Measurements from ENCODE around the gene ECHS1. TPM values are rescaled to one million over a fixed set of nuclear protein-coding genes. Genes with fewer than 3 reads are reported as not detected.

The ECHS1 gene
- polyA plus RNA-seq, 2 of the 4 experiments (the other 2 are of a cell fraction): 66.7 to 133 TPM

DNA sequence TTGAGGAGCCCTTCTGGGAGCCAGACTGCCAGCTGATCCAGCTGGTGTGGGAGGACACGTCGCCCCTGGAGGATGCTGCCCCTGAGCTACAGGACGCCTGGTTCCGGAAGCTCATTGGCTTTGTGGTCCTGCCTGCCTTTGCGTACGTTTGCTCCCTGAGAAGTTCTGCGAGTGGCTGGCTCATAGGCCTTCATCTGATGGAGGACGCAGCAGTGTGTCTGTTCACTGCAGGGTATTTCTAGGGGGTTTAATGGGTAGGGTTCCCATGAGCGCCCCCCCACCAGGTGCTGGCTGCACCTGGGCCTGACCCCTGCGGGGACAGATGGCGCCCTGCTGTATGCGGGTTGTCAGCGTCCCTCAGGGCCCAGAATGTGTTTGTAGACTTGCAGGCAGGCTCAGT is 10.9 kb upstream of the ECHS1 start:
- H3K4me3 ChIP-seq: no peak overlapping the region
- no peaks in the 10 kb centered on the region for H3K4me1 ChIP-seq
- FAIRE-seq: no peak
- H3K27ac ChIP-seq: no peak overlapping the region
- no peak for DNase-seq (ENCODE audit: low read depth in 1 of 2, low spot score in 1 of 2)
- TF ChIP-seq SREBF2 (IDR thresholded peaks at IDR 0.05) (no peak), BHLHE40 (IDR thresholded peaks at IDR 0.05; ENCODE audit: low read depth, low read length) (no peak), MAFK (IDR thresholded peaks at IDR 0.05; ENCODE audit: partially characterized antibody) (no peak), POLR2AphosphoS2 (conservative IDR thresholded peaks at IDR 0.05; ENCODE audit: low read length) (no peak), MYC (IDR thresholded peaks at IDR 0.05; ENCODE audit: borderline replicate concordance, low read length) (no peak), CBX2 (IDR thresholded peaks at IDR 0.05; ENCODE audit: borderline replicate concordance, low read depth) (no peak), RCOR1 (IDR thresholded peaks at IDR 0.05; ENCODE audit: low read depth, low read length) (no peak), JUNB (IDR thresholded peaks at IDR 0.05) (no peak)
- TF ChIP-seq, protein P1, sequence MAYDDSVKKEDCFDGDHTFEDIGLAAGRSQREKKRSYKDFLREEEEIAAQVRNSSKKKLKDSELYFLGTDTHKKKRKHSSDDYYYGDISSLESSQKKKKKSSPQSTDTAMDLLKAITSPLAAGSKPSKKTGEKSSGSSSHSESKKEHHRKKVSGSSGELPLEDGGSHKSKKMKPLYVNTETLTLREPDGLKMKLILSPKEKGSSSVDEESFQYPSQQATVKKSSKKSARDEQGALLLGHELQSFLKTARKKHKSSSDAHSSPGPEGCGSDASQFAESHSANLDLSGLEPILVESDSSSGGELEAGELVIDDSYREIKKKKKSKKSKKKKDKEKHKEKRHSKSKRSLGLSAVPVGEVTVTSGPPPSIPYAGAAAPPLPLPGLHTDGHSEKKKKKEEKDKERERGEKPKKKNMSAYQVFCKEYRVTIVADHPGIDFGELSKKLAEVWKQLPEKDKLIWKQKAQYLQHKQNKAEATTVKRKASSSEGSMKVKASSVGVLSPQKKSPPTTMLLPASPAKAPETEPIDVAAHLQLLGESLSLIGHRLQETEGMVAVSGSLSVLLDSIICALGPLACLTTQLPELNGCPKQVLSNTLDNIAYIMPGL (CRISPR knock-in tag; IDR thresholded peaks at IDR 0.05; ENCODE audit: borderline replicate concordance): no peak
- TF ChIP-seq, protein P2, sequence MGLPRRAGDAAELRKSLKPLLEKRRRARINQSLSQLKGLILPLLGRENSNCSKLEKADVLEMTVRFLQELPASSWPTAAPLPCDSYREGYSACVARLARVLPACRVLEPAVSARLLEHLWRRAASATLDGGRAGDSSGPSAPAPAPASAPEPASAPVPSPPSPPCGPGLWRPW (IDR thresholded peaks at IDR 0.05): no peak
- TF ChIP-seq, protein P3, sequence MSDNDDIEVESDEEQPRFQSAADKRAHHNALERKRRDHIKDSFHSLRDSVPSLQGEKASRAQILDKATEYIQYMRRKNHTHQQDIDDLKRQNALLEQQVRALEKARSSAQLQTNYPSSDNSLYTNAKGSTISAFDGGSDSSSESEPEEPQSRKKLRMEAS (IDR thresholded peaks at IDR 0.05): no peak
- 87% methylated on average over 9 of the region's 13 CpGs for WGBS (ENCODE audit: missing lambda C conversion rate)
- no peak for ATAC-seq
- H3K9me3 ChIP-seq: no peaks in the 10 kb centered on the region
- no peak overlapping the region for H3K4me2 ChIP-seq
- ChIA-PET CTCF (interaction anchor here (0.9 to 1.2 kb wide), 2 partner anchors 54 to 55 kb away, joined by 4 to 5 read pairs; no protein-coding TSS in a partner anchor), POLR2A (no interaction called here)

DNA sequence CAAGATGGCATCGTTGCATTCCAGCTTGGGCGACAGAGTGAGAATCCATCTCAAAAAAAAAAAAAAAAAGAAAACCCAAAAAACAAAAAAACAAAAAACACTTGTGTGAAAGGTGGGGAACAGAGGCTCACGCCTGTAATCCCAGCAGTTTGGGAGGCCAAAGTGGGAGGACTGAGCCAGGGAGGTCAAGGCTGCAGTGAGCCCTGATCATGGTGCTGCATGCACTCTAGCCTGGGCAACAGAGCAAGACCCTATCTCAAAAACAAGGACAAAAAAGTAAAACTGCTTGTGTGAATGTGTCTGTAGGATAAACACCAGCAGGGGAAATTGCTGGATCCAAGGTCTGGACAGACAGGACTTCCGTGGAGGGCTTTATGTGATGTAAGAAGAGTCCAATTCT is 10.4 kb upstream of the ECHS1 start:
- TF ChIP-seq, protein P3 (IDR thresholded peaks at IDR 0.05): no peak
- TF ChIP-seq, protein P2 (IDR thresholded peaks at IDR 0.05): no peak
- TF ChIP-seq ZFP36 (IDR thresholded peaks at IDR 0.05; ENCODE audit: borderline replicate concordance, partially characterized antibody): no peak
- DNase-seq (ENCODE audit: low read depth in 1 of 2, low spot score in 1 of 2) (no peak), FAIRE-seq (no peak), ATAC-seq (no peak)
- WGBS (ENCODE audit: missing lambda C conversion rate): 84% methylated on average over 4 of the region's 4 CpGs
- Histone ChIP-seq H3K9me3 (no peaks in the 10 kb centered on the region), H3K27ac (no peak overlapping the region), H3K4me1 (no peaks in the 10 kb centered on the region), H3K4me2 (no peak overlapping the region), H3K4me3 (no peak overlapping the region)
- ChIA-PET CTCF (interaction anchor here (1.2 kb wide), 1 partner anchor 54 kb away, joined by 5 read pairs; no protein-coding TSS in a partner anchor), POLR2A (interaction anchor here (0.7 kb wide), 1 partner anchor 226 kb away, joined by 3 read pairs; no protein-coding TSS in a partner anchor)

- no peak overlapping the region for H3K4me2 ChIP-seq
- ATAC-seq: no peak
- ChIA-PET CTCF (interaction anchor here (1.0 to 1.4 kb wide), 3 partner anchors 10 to 51 kb away, joined by 3 to 5 read pairs (median 4); no protein-coding TSS in a partner anchor), POLR2A (interaction anchor here (1.3 kb wide), 1 partner anchor 8 kb away, joined by 4 read pairs; the partner anchor contains the start of gene ECHS1)
- H3K9me3 ChIP-seq: no peaks in the 10 kb centered on the region
- TF ChIP-seq CTCF (IDR thresholded peaks at IDR 0.05): no peak
- no peak for TF ChIP-seq HDAC2 (IDR thresholded peaks at IDR 0.05)
- TF ChIP-seq NPAS2 (CRISPR knock-in tag; IDR thresholded peaks at IDR 0.05; ENCODE audit: borderline replicate concordance): no peak
- TF ChIP-seq, protein P4, sequence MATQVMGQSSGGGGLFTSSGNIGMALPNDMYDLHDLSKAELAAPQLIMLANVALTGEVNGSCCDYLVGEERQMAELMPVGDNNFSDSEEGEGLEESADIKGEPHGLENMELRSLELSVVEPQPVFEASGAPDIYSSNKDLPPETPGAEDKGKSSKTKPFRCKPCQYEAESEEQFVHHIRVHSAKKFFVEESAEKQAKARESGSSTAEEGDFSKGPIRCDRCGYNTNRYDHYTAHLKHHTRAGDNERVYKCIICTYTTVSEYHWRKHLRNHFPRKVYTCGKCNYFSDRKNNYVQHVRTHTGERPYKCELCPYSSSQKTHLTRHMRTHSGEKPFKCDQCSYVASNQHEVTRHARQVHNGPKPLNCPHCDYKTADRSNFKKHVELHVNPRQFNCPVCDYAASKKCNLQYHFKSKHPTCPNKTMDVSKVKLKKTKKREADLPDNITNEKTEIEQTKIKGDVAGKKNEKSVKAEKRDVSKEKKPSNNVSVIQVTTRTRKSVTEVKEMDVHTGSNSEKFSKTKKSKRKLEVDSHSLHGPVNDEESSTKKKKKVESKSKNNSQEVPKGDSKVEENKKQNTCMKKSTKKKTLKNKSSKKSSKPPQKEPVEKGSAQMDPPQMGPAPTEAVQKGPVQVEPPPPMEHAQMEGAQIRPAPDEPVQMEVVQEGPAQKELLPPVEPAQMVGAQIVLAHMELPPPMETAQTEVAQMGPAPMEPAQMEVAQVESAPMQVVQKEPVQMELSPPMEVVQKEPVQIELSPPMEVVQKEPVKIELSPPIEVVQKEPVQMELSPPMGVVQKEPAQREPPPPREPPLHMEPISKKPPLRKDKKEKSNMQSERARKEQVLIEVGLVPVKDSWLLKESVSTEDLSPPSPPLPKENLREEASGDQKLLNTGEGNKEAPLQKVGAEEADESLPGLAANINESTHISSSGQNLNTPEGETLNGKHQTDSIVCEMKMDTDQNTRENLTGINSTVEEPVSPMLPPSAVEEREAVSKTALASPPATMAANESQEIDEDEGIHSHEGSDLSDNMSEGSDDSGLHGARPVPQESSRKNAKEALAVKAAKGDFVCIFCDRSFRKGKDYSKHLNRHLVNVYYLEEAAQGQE (IDR thresholded peaks at IDR 0.05): no peak
- no peak for TF ChIP-seq KDM1A (IDR thresholded peaks at IDR 0.05; ENCODE audit: low read depth)
- TF ChIP-seq, protein P5, sequence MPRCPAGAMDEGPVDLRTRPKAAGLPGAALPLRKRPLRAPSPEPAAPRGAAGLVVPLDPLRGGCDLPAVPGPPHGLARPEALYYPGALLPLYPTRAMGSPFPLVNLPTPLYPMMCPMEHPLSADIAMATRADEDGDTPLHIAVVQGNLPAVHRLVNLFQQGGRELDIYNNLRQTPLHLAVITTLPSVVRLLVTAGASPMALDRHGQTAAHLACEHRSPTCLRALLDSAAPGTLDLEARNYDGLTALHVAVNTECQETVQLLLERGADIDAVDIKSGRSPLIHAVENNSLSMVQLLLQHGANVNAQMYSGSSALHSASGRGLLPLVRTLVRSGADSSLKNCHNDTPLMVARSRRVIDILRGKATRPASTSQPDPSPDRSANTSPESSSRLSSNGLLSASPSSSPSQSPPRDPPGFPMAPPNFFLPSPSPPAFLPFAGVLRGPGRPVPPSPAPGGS (IDR thresholded peaks at IDR 0.05): no peak
- TF ChIP-seq ZC3H11A (IDR thresholded peaks at IDR 0.05): no peak
- no peak for TF ChIP-seq MYC (IDR thresholded peaks at IDR 0.05; ENCODE audit: borderline replicate concordance, low read length)
- TF ChIP-seq FOSL2 (IDR thresholded peaks at IDR 0.05): no peak
- TF ChIP-seq FOSL2 (CRISPR knock-in tag; IDR thresholded peaks at IDR 0.05): no peak
- 92% methylated on average over 4 of the region's 8 CpGs for WGBS (ENCODE audit: missing lambda C conversion rate)
- no peak for FAIRE-seq
- H3K4me3 ChIP-seq: no peak overlapping the region
- H3K27ac ChIP-seq: no peak overlapping the region
- no peak for DNase-seq (ENCODE audit: low read depth in 1 of 2, low spot score in 1 of 2)
- peaks cover 5% of the 10 kb centered on the region; the same call in 1 of the 3 replicates for H3K4me1 ChIP-seq
Measured at GRCh38 chr10:133381036-133381435, 7.9 kb upstream of the ECHS1 start.
